NOMO-1 (cell line): ENCODE results near the gene TIGD3.

Experiments used
- DNase-seq, 2 experiments: peaks; one replicate each; lab custom pipeline; 2025; ENCODE audit not compliant: unreplicated experiment in 2 of 2; lab: John Stamatoyannopoulos, UW

Gene TIGD3

DNA sequence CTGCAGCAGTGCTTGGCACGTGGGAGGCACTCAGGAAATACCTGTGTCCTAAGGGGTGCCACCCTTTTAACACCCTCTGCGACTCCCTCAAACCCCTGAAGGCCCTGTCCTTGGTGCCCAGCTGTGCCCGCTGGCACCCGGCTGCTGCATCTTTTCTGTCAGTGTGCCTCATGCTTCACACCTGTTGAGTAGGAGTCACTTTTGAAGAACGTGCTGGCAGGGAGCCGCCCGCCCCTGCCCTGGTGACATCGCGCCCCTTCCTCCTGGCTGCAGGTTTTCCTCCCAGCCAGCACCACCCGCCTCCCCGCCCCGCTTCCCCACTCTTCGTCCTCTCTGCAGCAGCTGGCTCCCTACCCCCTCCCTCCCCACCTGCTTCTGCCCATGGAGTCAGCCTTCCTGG, 49.7 kb downstream of the TIGD3 start:
- no peak for DNase-seq

DNA sequence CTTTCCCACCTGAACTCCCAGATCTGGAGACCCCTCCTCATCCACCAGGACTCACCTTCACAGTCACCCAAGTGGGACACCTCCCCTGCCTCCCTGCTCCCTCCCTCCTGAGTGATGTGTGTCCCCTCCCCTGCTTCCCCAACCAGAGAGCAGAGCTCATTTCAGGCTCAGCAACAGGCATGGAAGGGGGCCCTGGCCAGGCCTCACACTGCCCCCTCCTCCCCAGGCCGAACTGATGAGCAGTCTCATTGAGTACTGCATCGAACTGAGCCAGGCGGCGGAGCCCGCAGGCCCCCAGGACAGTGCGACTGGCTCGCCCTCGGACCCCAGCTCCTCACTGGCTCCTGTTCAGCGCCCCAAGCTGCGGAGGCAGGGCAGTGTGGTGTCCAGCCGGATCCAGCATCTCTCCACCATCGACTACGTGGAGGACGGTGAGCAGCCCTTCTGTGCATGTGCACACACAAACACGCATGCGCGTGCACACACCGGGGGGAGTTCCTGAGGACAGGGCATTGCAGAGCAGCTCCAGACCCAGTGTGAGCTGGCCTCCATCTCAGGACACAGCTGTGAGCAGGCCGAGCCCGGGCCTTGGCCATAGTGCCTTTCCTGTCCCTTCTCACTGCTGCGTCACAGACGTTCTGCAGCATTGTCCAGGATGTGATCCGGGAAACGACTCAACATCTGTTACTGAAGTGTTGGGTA, 50.2 kb downstream of the TIGD3 start:
- no peak for DNase-seq
